NCI-H82 treated with DMSO at 0.1 percent for 48 hours (cell line): ENCODE data around the gene PTN.

ENCODE experiments used
- DNase-seq: peaks from one replicate; lab custom pipeline; 2025; ENCODE audit not compliant: unreplicated experiment; lab: John Stamatoyannopoulos, UW

Gene PTN

GRCh38 chr7:137324796-137325696 is 18.5 kb downstream of the PTN start:
- no peak for DNase-seq

DNA sequence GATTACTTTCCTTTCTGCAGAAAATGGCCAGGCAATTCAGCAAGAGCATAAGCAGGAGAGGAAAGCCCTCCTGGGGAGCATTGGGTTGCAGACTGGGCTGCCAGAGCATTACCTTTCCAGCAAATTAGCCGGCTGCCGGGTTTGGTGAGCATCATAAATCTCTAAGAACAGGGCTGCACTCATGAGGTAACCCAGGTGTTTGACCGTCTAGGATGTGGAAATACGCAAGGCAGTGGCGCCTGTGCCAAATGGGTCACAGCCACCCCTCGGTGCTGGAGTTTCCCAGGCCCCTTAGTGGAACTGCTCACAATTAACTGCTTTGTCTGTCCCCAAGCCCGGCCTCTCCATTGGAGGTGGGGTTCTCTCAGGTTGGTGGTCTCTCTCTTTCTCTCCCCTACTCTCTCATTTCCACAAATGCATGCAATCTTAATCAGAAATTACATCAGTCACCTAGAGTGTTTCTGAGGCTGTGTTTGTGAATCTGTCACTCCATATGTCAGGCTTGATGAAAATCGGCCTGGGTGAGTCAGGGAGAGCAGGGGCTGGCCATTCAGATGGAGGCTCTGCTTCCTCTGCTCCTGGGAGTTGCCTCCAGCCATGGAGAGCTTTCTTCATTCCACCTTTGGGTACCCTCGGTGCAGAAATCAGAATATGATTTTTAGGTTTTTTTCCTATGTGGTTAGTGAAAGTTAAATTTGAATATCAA is 26.7 kb downstream of the PTN start:
- DNase-seq = no peak

- no peak for DNase-seq
These were observed 30.3 kb downstream of the PTN start for GRCh38 chr7:137313201-137313600.

DNA sequence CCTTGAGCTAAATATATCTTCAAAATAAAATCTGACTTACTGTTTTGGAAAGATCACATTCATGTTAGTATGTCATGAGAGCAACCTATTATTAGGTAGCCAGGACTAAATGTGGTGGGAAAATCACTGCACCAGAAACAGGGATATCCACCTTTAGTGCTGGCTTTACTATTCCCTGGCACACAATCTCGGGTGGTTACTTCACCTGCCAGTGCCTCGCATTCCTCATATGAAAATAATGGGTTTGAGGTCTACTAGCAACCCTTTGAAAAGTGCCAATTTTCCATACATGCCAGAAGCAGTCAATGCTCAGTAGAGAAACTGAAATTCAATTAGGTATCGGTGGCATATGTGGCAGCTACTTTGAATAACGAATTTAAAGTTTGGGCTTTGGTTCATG is 36.8 kb downstream of the PTN start:
- DNase-seq = no peak

DNA sequence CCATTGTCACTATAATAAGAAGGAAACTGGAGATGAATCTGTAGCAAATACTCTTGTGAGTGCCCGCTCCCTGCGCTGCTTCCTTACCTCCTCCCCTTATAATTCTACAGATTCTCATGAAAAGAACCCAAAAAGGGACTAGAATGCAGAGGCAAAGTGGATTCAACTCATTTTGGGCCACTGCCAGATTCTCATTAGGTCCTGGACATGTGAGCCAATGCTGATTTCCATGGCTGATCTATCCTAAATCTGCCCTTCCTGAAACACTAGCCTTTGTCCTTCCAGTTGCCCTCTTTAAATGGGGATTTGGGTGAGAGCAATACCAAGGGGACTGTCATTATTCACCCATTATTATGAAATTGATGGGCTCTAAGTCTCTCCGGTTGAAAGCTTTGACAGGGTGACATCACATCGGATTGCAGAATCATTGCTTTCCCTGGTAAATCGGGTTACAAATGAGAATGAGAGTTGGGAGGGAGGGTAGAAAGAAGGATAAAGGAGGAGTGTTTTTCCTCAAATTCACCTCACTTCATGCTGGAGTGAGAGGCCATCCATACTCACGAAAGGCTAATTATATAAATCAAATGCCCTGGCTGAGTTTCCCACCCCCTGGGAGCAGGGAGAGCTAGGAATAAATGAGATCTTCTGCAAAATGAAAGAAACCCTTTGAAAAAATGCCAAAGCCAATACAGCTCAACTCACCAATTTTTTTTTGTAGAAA is 37.5 kb downstream of the PTN start:
- DNase-seq = no peak

DNA sequence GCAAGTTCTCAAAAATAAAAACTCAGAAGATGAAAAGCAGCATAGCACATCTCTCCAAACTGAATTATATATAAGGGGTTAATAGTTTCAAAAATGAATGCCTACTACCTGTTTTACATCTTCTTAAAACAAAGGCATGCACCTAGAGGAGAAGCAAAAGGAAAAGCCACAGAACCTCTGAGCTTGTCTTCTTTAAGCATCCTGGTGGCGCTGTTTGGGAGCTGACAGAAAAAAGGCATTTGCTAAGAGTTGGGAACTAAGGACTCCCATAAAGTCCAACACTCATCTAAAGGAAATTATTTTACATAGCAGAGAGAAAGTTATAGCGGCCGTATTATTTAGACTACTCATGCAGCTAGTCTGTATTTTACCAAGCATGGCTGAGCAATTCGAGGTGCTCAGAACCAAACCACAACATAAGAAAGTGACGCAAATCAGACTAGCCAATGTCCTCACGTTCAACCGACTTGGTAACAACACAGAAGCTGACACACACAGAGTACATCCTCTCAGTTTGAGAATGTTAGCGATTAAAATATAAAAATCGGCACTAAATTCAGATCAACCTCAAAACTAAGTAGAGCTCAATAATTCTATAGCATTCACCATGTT is 38.8 kb downstream of the PTN start:
- DNase-seq = no peak

GRCh38 chr7:137304165-137304564 is 39.4 kb downstream of the PTN start:
- DNase-seq = no peak

DNA sequence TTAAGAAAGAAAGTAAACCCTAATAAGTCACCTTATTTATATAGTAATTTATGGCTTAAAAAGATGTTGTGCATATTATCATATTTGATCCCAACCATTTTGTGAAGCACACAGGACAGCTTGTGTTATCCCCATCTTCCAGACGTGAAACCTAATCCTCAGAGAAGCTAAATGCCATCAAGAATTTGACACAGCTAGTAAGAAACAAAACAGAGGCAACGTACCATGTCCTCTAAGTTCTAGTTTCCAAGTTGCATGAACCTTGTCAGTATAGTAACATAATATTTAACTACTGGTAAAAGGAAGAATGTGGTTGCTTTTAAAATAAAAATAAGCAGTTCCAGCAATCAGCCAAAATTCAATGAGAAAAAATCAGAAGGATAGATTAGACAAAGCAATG is 41.5 kb downstream of the PTN start:
- no peak for DNase-seq

DNA sequence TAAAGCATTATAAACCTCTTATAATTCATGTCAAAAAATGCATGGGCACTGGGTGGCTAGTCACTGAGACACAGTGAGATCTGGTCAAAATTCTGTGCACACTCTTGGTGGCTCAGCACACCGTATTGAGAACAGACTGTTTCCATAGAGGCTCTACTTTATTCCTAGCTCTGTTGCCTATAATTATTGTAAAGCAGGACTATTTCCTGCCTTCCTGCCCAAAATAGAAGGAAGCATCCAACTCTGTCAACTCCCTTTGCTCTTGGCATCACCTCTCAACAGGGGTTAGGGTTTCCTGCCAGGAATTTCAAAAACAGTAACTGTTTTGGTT is 45.1 kb downstream of the PTN start:
- DNase-seq = no peak

- no peak for DNase-seq
These were observed 45.7 kb downstream of the PTN start for GRCh38 chr7:137297551-137298463.

- DNase-seq = no peak
These were observed 47.0 kb downstream of the PTN start for GRCh38 chr7:137296576-137296975.

DNA sequence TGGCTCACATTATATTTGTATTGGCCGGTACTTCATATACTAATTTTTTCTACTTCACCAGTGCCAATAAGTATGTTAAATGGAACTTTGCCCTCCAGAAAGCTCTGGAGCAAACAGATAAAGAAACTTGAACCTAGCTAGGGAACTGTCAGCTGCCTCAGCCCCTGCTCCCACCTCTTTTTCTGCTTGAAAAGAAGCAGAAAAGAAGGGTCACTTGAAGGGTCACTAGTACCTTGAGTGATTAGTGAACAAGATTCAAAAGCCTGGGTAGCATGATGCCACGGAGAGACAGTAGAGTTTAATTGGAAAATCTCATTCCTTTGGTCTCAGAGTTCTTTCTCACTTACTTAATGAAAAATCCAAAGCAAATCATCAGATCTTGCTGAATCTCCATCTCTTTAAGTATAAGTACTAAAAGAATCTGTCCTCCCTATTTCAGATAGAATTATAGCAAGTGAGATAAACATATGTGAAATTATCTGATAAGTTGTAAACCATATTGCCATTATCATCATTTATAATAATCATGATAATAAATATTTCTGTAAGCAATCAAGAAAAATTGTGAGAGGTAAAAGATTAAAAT is 47.7 kb downstream of the PTN start:
- no peak for DNase-seq

DNA sequence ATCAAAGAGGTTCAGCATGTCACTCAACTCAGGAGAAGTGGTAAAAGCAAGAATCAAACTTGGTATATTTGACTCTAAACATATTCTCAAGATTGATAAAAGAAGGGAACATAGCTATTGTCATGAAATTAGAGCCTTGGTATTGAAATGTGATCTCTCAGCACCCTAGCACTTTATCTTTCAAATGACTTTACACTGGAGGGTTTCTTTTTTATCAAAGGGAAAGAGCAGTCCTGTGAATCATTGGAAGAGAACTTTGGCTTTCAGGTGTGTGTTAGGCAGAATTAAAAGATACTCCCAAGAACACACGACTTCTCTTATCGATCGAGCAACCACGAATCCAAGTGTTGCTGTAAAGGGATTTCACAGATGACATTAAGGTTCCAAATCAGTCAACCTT is 54.4 kb downstream of the PTN start:
- no peak for DNase-seq

GRCh38 chr7:137287651-137288258 is 55.8 kb downstream of the PTN start:
- DNase-seq = no peak

DNA sequence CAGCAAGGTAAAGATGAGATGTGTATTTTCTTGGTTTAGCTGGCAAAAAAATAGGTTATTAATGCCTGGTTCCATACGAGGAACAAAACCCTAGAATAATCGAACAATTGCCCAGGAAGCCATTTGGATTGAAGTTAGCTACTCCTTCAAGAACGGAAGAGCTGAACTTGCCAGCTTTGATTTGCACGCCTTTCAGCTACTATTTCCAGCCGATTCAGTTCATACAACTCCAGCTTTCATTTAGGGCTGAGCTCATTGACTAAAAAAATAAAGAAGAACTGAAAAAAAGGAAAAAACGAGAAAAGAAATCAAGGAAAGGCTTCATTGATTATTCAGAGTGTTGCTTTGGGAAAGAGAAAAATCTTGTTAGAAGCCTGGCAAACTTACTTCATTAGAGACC is 60.4 kb downstream of the PTN start:
- no peak for DNase-seq

DNA sequence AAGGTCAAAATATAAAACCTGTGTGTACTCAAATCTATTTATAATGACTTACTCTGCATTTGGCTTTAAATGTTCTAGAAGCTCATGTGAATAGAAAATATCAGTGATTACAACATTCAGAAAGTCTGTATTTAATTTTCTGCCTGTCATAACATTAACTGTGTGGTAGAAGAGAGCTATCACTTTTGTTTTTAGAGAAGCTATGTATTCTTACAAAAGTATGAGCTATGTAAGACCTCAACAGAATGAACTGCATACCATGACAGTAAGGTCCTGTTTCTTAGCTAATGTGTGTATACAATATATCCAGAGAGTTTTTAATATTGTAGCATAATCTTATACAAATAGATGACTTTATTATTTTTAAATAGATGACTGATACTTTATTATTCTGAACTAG is 61.5 kb downstream of the PTN start:
- DNase-seq = no peak

DNA sequence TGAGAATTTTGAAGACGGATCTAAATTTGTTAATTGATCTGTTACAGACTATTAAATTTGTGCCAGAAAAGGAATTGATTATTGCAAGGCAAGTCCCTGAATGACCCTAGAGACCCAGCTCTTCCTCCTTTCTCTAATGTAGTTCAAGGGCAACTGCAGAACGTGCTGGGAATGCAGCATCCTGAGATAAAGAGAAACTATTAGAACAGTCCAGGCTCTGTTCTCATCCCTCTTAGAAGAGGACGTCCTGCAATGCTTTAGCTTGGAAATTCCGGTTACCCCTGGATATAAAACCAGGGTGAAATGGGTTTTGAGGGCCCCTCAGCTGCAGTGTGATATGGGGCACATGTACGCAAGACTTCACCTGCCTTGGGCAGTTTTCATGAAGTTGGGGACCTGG is 67.3 kb downstream of the PTN start:
- DNase-seq = no peak

- no peak for DNase-seq
These were observed 71.3 kb downstream of the PTN start for GRCh38 chr7:137272249-137272648.

- DNase-seq = no peak
These were observed 74.3 kb downstream of the PTN start for GRCh38 chr7:137269240-137269639.
